Stimulated activated naive CD8-positive, alpha-beta T cell treated with anti-CD3 and anti-CD28 coated beads, Interleukin-15, Interleukin-2, amounts not matched to agents 100 ng/mL and 50 ng/mL, for 24 hours (primary cell): Measurements from ENCODE around the gene GHSR.

ENCODE experiments used
- H3K27ac Mint-ChIP-seq: one replicate; pipeline ENCODE4 v1.8.0; 2021; ENCODE audit warnings: mild to moderate bottlenecking, mixed read lengths
- H3K27me3 Mint-ChIP-seq: one replicate; pipeline ENCODE4 v1.8.0; 2021; ENCODE audit warnings: mixed read lengths
- H3K36me3 Mint-ChIP-seq: one replicate; pipeline ENCODE4 v1.8.0; 2021; ENCODE audit warnings: low read depth, mixed read lengths
- H3K4me1 Mint-ChIP-seq: one replicate; pipeline ENCODE4 v1.8.0; 2021; ENCODE audit warnings: low read depth, mixed read lengths
- H3K4me3 Mint-ChIP-seq: one replicate; pipeline ENCODE4 v1.8.0; 2021; ENCODE audit warnings: mild to moderate bottlenecking, mixed read lengths
- H3K9me3 Mint-ChIP-seq: one replicate; pipeline ENCODE4 v1.8.0; 2021; ENCODE audit warnings: mixed read lengths

The GHSR gene

GRCh38 chr3:172402892-172403643 is 45.2 kb downstream of the GHSR start:
- no peaks in the 10 kb centered on the region for H3K27me3 Mint-ChIP-seq
- H3K36me3 Mint-ChIP-seq, result peaks cover 12% of the 10 kb centered on the region
- H3K9me3 Mint-ChIP-seq, result no peaks in the 10 kb centered on the region
- no peak overlapping the region for H3K4me3 Mint-ChIP-seq
- H3K4me1 Mint-ChIP-seq, result no peaks in the 10 kb centered on the region
- H3K27ac Mint-ChIP-seq, result no peak overlapping the region

GRCh38 chr3:172402090-172402489 is 46.2 kb downstream of the GHSR start:
- Mint-ChIP-seq H3K9me3 (no peaks in the 10 kb centered on the region), H3K36me3 (peaks cover 13% of the 10 kb centered on the region), H3K27me3 (no peaks in the 10 kb centered on the region), H3K27ac (no peak overlapping the region), H3K4me3 (no peak overlapping the region), H3K4me1 (no peaks in the 10 kb centered on the region)

GRCh38 chr3:172398484-172398883 is 49.8 kb downstream of the GHSR start:
- H3K27me3 Mint-ChIP-seq, result no peaks in the 10 kb centered on the region
- H3K9me3 Mint-ChIP-seq, result no peaks in the 10 kb centered on the region
- no peak overlapping the region for H3K27ac Mint-ChIP-seq
- H3K36me3 Mint-ChIP-seq, result peaks cover 23% of the 10 kb centered on the region
- no peaks in the 10 kb centered on the region for H3K4me1 Mint-ChIP-seq
- no peak overlapping the region for H3K4me3 Mint-ChIP-seq

- peaks cover 30% of the 10 kb centered on the region for H3K36me3 Mint-ChIP-seq
- H3K4me3 Mint-ChIP-seq, result no peak overlapping the region
These were observed 50.4 kb downstream of the GHSR start for GRCh38 chr3:172397716-172398405.

GRCh38 chr3:172396400-172396799 is 51.9 kb downstream of the GHSR start:
- Mint-ChIP-seq H3K27me3 (no peaks in the 10 kb centered on the region), H3K4me1 (no peaks in the 10 kb centered on the region), H3K27ac (no peak overlapping the region), H3K9me3 (peaks cover 4% of the 10 kb centered on the region), H3K4me3 (no peak overlapping the region), H3K36me3 (peaks cover 34% of the 10 kb centered on the region)

More at GRCh38 chr3:172397716-172398405, 50.4 kb downstream of the GHSR start:
- Mint-ChIP-seq H3K9me3 (peaks cover 4% of the 10 kb centered on the region), H3K27me3 (no peaks in the 10 kb centered on the region), H3K4me1 (no peaks in the 10 kb centered on the region), H3K27ac (no peak overlapping the region)

GRCh38 chr3:172394692-172395091 is 53.6 kb downstream of the GHSR start:
- Mint-ChIP-seq H3K27ac (no peak overlapping the region), H3K4me3 (no peak overlapping the region), H3K9me3 (peaks cover 4% of the 10 kb centered on the region), H3K27me3 (no peaks in the 10 kb centered on the region), H3K36me3 (peaks cover 30% of the 10 kb centered on the region), H3K4me1 (no peaks in the 10 kb centered on the region)
